GM19035 (cell line): ENCODE results near the gene EXOC1L.

ENCODE experiments used
- ATAC-seq: cut with Tn5 transposase; IDR thresholded peaks from one replicate; pipeline ENCODE4 v1.9.1; 2021; ENCODE audit not compliant: unreplicated experiment

EXOC1L gene, protein sequence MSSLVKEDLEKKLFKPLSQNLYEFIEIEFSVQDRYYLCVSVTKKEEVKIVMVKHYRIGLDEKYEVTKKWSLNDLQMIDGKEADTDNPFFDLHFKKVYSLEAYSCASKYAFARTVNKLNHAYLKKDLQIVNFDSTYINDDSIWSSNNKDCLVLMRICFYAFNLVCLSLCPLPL

DNA sequence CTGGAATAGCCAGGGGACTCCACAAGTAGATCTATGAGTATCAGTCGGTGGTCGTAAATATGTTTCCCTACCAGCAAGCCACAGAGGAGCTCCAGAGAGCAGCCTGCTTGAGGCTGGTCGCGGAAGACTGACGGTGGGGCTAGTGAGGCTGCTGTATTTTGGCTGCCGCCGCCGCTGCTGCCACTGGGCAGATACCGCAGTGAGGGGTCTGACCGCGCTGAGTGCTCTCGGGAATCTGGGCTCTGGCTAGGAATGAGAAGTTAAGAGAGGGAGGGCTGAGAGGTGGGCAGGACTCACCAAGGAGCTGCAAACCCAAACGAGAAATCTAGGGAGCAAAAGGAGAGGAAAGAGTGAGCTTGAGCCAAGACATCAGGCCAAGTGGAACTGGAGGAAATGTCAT, at the start of gene EXOC1L:
EXOC1L (plus strand) TSS at position 157 of the 400 bp plus-strand sequence; CDS start at position 394, 237 bp downstream.
- no peak for ATAC-seq

DNA sequence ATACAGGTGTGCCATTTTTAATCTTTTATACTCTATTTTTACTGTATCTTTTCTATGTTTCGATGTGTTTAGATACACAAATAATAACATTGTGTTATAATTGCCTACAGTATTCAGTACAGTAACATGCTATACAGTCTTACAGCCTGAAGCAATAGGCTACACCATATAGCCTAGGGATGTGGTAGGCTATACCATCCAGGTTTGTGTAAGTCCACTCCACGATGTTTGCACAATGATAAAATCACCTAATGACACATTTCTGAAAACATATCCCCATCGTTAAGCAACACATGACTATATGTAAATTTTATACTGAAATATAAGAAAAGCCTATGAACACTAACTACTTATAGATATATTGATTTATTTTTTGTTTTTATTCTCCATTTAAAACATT, 48.9 kb upstream of the EXOC1L start:
- ATAC-seq = no peak

DNA sequence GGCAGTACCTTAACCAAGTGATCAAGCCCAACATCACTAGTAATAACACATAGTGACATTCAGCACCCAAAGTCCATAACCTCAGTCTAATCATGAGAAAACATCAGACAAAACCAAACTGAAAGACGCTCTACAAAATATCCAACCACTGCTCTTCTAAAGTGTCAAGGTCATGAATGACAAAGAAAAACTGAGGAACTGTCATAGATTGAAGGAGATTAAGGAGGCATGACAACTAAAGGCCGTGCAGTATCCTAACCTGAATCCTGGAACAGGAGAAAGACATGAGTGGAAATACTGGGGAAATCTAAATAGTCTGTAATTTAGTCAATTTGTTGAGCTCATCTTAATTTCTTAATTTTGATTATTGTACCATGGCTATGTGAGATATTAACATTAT, 38.2 kb upstream of the EXOC1L start:
- no peak for ATAC-seq

DNA sequence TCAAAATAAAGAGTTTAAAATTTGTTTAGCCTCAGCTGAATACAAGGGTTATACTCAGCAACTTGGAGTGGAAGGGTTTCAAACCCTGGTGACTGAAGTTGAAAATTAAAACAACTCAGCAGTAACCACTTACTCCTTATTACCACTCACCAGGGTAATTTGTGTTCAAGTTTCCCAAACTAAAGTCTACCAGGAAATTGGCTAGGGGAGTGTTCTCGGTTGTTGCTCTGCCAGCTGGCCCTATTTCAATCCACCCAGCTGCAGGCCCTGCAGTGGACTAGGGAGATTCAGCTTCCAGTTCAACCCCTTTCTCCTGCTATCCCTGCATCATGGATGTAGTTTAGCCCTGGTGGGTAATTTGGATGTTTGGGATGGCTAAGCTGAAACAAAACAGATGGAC, 37.8 kb upstream of the EXOC1L start:
- no peak for ATAC-seq

DNA sequence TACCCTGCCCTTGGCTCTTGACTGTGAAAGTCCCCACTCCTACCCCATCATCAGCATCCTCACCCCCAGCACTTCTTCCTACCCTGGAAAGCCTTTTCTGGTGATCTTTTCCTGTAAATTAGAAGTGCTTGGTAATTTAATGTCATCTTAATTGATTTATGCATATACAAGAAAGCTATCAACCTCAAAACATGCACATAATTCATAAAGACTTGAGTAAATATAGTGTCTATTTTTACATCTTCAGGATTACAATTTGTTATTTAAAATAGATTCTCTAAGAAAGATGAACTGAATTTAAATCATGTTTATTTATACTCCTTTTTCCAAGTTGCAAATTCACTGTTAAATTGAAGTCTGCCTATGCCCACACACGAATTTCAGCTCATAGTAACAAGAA, 36.0 kb upstream of the EXOC1L start:
- ATAC-seq = no peak

DNA sequence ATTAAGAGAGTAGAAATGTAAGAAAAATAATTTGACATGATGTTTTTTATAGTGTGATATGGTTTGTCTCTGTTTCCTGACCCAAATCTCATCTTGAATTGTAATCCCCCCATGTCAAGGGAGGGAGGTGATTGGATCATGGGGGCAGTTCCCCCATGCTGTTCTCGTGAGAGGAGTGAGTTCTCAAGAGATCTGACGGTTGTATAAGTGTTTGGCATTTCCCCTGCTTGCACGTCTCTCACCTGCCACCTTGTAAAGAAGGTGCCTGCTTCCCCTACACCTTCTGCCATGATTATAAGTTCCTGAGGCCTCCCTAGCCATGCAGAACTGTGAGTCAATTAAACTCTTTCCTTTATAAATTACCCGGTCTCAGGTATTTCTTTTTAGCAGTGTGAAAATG, 34.8 kb upstream of the EXOC1L start:
- ATAC-seq = no peak

DNA sequence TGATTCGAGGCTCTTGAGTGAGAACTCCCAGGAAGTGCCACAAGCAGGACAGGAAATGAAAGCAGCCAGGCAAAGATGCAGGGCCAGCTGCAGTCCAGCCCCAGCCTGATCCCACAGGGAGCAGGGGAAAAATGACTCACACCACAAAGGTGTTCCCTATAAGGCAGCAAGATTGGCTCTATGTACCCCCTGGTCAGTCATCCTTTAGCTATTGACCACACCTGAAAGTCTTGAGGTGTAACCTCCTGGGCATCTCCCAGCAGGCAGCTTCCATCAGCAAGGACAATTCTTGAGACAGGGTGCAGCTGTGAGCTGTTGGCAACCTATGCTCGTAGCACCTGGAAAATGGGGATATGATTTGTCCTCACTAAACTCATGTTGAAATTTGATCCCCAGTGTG, 27.9 kb upstream of the EXOC1L start:
- ATAC-seq = no peak

DNA sequence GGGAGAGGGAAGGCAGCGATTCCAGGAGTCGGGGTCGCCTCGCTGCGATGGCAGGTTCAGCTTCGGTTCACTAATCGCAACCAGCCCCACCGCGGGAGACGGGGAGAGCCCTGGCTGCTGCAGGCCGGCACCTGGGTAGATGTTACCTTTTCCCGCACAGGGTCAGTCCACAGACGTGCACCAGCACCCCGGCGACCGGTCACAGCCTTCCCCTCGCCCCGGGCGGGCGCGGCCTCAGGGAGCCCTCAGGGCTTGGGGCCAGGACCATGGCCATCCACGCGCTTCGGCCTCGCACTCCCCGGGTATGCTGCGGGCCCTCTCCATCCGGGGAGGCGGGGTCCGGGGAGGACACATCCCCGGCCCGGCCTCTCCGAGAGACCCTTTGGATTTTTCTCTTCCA, 26.1 kb upstream of the EXOC1L start:
- no peak for ATAC-seq

DNA sequence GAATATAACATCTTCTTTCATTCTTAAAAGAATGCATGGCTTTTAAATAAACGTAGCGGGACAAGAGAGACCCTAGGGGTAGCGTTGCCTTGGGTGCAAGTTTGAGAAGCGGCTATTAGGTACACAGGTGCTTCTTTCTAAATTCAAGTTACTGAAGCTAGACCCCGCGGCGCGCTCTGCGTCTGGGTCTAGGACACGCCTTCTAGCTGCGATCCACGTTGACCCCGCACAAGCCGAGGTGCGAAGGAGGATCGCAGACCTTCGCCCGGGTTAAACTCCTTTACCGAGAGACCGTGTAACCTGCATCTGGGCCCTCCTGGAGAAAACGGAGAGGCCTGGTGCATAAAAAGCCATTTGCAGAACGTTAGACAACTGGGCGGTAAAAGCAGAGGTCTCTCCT, 25.5 kb upstream of the EXOC1L start:
- no peak for ATAC-seq

DNA sequence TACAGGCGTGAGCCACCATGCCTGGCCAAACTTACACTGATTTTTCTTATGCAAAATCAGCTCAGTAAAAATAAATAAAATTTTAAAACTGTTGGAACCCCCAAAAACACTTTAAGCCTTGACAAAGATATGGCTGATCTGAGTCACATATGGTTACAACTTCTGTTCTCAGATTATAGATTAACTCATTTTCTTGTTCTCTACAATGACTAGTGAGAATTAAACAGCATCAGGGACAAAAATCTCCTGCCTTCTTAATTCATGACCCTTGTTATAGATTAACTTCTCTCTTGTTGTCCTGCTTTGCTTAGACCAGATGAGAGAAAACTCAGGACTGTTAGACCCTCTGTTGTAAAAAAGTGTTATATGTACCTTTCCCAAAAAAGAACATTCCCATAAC, 24.2 kb upstream of the EXOC1L start:
- ATAC-seq = no peak

DNA sequence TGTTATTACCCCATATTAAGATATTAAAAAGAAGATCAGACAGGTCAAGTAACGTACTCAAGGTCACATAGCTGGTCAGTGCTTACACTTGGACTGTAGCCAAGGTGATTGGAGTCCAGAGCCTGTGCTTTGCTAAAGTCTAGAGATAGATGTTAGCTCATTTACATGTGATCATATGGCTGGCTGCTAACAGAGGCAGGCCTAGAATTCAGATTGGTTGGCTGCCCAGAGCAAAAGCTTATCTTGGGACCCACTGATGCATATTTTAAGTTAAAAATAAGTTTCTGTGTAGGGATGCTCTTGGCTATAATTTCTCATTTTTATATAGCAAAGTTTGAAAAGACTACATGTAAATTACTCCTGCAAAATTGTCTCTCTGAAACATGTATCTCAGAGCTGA, 18.1 kb upstream of the EXOC1L start:
- no peak for ATAC-seq

DNA sequence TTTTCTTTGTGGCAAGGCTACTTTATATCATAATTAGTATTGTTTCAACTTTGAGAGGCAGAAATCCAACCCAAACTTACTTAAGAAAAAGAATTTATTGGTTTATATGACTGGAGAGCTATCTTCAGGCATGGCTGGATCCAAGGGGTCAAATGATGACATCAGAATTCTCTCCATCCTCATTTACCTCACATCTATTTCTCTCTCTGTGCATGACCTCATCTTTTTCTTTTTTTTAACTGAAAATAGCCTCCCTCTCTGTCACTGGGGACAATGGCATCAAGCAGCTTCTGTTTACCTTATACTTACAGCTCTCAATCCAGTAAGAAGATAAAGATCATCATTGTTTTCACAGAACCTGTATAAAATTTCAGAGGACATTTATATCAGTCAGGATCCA, 12.0 kb upstream of the EXOC1L start:
- ATAC-seq = no peak

DNA sequence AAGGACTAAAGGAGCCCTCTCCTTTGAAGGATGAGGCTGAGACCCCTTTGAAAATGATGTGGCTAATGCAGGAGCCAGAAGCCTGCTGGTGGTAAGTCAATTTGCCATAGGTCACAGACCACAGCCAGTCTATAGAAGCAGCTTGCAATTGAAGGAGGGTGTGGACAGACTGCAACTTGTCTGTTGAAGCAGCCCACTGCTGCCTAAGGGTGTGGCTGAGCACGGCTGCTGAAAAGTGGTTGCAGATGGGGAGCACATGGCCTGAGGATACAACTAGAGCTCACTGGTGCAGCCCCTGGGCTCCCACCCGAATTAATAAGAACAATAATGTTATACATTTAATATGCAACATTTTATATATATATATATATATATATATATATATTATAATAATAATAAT, 11.4 kb upstream of the EXOC1L start:
- no peak for ATAC-seq

DNA sequence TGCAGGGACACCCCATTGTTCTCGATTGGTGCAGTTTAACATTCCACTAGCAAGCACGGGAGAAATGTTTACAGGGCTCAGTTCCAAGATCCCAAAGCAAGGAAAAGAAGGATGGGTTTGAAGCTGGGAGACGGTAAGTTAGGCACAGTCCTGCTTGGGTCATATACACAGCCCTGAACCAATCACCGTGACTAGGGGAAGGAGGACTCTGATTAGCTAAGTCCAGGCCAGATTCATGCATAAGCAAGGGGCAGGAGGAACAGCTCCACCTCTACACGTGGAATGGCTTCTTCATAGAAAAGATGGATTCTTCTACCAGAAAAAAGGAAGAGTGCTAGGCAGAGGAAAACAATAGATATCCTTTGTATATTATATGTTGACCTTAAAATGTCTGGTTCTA, 11.0 kb upstream of the EXOC1L start:
- no peak for ATAC-seq

DNA sequence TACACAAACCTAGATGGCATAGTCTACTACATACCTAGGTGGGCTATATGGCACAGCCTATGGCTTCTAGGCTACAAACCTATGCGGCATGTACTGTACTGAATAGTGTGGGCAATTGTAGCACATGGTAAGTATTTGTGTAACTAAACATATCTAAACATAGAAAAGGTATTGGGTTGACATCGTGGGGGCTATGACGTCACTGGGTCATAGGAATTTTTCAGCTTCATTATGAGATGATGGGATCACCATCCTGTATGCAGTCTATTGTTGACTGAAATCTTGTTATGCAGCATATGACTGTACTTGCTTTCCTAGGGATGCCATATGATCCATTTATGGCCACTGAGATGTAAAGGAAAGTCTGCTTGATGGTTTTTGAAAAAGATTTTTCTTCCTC, 1.9 kb upstream of the EXOC1L start:
- no peak for ATAC-seq

DNA sequence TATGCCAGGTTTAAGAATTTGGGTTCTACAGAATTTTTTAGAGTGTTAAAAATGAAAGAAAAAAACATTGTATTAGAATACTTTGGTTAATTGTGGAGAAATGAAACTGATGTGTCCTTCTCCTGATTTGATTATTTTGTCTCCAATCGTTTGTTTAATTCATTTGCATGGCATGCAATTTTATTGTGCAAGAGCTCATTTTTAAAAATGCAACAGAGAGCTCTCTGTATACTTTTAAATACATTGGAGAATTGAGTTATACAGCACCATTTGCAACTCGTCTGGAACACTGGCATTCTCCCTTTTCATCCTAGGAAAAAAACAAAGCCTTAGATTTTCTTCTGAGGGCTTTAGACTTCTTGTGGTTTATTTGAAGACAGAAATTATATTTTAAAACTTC, 689 bp downstream of the EXOC1L start:
- ATAC-seq = no peak

DNA sequence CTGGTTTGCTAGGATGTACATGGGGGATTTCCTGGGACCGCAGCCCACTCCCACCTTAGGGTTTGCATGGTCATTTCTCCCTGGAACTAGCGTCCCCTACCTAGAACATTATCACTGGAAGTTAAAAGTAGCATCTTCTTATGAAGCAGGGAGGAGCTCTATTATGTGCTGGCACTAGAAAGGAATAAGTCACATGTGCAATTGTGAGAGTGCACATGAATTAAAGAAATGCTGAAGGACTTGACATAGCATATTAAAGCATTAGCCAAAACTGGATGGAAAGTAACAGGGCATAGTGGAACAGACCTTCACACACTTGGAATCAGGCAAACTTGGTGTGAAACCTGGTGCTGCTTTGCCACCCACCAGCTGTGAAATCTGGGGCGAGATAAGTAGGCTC, 2.7 kb downstream of the EXOC1L start:
- no peak for ATAC-seq

DNA sequence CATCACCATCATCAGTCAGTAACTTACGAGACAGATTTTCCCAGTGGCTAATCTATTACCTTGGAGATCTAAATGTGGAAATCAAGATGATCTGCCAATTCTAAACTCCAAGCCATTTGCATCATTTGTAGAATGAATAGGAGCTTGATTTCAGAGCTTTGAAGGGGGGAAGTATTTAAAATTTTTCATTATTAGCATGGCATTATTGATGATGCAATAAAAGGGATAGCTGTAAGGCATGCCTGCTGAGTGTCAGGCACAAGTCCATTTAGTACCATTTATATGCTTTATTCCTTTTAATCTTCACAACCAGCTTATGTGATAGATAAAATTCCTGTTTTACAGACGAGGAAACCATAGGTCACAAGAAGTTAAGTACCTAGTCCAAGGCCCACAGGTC, 5.3 kb downstream of the EXOC1L start:
- ATAC-seq = no peak

DNA sequence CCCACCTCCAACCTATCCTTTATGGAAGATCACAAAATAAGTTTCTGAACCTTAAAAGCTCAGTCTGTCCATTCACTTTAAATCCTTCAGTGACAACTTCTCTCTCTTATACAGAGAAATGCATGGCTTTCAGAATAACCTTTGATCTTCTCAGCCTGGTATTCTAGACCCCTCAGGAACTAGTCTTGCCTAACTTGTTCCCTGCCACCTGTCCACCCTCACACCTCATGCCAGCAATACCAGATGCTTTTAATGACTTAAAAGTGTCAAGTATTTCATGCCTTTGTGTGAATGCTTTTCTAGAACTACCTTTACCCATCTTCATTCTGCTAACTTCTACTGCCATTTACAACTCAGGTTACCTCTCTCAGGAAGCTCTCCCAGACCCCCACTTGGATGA, 7.4 kb downstream of the EXOC1L start:
- no peak for ATAC-seq

DNA sequence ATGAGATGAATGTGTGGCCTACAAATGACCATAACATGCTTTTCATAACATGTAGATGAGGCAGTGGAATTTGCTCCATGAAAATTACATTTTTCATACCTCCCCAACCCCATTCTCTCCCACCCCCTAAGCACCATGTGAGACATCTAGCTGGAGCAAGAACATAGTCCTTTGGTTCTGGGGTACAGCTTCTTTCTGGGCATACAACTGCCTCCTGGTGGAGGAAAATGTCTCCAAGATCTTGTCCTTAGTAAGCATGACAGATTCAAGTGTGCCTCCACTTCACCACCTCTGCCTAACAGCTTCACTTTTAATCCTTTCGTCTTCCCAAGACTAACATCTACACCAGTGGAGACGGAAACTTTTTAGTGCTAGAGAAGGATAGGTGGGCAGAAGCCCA, 8.0 kb downstream of the EXOC1L start:
- ATAC-seq = no peak

DNA sequence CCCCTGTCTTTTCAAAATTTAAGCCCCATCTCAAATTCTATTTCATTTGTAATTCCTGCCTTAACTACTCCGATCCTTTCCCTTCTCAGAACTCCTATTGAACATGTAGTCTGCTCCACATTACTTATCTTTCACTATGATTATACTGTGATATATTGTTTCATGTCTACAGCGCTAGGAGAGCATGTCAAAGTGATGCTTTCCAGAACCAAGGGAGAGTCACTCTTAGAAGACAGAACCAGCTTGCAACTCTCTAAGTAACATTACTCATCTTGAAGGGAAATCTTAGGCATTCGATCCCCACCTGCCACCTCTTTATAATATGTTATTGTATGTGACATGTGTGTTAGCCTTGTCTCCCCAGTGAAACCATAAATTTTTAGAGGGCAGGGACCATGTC, 10.5 kb downstream of the EXOC1L start:
- no peak for ATAC-seq

DNA sequence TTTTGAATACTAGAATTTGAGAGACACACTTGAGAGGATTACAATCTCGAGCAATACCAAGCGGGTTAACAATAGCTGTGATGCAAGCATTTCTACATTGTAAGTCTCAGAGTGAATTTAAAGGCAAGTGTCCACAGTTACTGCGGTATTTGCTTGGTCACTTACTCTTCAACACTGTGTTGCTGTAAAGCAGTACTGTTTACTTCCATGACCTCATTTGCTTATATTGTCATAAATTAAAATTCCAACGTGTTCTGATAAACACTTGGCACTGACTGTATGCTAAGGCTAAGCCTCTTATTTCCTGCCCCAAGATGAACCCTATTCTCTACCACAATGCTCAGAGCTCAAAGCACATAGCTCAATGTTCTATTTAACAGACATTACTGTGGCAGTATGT, 11.1 kb downstream of the EXOC1L start:
- ATAC-seq = no peak

DNA sequence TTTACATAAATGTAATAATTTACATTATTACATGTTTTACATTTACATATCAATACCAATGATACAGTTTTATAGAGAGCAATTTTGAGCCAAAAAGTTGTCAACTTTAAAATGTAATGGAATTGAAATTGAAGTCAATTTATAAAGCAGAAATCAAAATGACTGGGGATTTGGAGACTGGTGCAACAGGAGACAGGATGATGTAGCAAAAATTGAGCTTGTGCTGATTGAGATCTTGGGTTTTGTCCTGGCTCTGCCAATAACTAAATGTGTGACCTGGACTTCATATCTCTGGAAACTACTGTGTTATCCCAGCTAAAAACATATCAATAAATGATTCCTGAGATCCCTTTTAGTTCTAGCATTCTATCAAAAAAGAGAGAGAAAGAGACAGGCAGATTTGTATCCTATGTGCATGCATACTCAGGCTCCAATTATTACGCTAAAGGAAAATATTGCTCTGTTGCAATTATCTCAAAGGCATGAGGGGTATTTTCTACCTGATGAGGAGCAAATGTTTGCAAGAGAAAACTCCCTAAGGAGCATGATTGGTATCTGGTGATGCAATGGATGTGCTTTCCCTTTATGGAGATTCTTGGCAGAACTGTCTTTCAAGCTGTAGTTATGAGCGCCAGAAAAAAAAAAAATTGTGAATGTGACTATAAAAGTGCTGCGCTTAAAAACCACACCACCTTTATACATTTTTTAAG, 14.7 kb downstream of the EXOC1L start:
- no peak for ATAC-seq
